HG02763 (cell line): Measurements from ENCODE around the gene ANTKMT.

Experiments
- ATAC-seq: cut with Tn5 transposase; IDR thresholded peaks from one replicate; pipeline ENCODE4 v1.9.1; 2021; ENCODE audit warnings: mild to moderate bottlenecking, moderate library complexity; ENCODE audit not compliant: unreplicated experiment

Gene ANTKMT

GRCh38 chr16:761625-762513, 40.9 kb downstream of the ANTKMT start:
- ATAC-seq, result no peak

GRCh38 chr16:762595-763268, 41.8 kb downstream of the ANTKMT start:
- no peak for ATAC-seq

- ATAC-seq, result no peak
Observed at GRCh38 chr16:763369-764183, 42.6 kb downstream of the ANTKMT start.

GRCh38 chr16:764184-764750, 43.3 kb downstream of the ANTKMT start:
- no peak for ATAC-seq

- no peak for ATAC-seq
Observed at GRCh38 chr16:764848-765487, 44.0 kb downstream of the ANTKMT start.

GRCh38 chr16:765488-765865, 44.5 kb downstream of the ANTKMT start:
- no peak for ATAC-seq

GRCh38 chr16:766008-766819, 45.3 kb downstream of the ANTKMT start:
- no peak for ATAC-seq

GRCh38 chr16:766820-767640, 46.1 kb downstream of the ANTKMT start:
- no peak for ATAC-seq

GRCh38 chr16:767743-768235, 46.8 kb downstream of the ANTKMT start:
- no peak for ATAC-seq

- ATAC-seq, result no peak
Observed at GRCh38 chr16:768428-768827, 47.5 kb downstream of the ANTKMT start.

- ATAC-seq, result no peak
Observed at GRCh38 chr16:769184-769784, 48.3 kb downstream of the ANTKMT start.

- ATAC-seq, result no peak
Observed at GRCh38 chr16:769934-770333, 49.0 kb downstream of the ANTKMT start.

GRCh38 chr16:770411-770810, 49.5 kb downstream of the ANTKMT start:
- ATAC-seq, result no peak
